ENCODE measurements around the gene PCDHGC4. TPM values are rescaled to one million over a fixed set of nuclear protein-coding genes. Genes with fewer than 3 reads are reported as not detected.

The PCDHGC4 gene
- total and polyA plus RNA-seq, 2 of the 13 experiments (the other 11 are each of a cell fraction or from before 2014, with no cell fraction given), result 0.07 TPM; not detected in 1

DNA sequence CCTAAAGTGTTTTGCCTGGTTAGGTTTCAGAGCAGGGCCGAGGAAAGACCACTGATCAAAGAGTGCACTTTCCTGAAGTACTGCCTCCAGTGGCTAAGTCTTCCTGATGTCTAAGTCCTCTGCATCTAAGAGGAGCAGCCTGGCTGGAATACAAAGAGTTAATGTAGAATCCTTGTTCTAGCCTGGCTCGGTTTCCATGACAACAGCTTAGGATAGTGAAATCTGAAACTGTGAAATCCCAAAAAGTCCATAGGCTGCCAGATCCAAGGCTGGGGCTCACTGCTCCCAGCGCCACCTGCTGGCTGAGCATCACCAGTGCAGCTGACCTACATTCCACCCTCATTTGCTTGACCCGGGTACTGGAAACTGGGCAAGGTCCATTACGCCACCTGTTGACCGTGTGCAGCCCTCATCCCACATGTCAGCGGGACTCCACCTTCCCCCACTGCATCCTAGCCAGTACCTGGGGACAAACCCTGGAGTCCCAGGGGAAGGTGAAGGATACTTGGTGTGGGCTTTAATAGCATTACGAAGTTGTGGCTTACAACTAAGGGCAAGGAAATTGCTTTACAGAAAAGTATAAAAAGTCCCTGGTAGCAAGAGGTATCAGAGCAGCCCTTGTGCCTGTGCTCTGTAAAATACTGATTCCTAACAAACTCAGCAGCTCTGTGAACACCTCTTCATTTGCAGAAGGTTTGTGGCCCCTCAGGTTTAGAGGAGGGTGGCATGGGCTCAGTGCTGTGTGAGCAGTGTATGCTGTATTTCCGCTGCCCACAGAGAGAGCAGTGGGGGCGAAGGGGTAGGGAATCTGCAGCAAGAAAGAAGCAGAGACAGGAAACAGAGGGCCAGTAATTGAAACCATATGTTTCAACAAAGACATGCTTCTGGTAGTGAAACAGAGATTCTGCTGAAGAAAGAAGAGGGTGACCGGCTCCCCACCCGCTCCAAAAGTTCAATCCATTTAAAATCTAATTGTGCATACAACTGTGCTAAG is 40.1 kb downstream of the PCDHGC4 start (continued):
- TF ChIP-seq, protein P1, sequence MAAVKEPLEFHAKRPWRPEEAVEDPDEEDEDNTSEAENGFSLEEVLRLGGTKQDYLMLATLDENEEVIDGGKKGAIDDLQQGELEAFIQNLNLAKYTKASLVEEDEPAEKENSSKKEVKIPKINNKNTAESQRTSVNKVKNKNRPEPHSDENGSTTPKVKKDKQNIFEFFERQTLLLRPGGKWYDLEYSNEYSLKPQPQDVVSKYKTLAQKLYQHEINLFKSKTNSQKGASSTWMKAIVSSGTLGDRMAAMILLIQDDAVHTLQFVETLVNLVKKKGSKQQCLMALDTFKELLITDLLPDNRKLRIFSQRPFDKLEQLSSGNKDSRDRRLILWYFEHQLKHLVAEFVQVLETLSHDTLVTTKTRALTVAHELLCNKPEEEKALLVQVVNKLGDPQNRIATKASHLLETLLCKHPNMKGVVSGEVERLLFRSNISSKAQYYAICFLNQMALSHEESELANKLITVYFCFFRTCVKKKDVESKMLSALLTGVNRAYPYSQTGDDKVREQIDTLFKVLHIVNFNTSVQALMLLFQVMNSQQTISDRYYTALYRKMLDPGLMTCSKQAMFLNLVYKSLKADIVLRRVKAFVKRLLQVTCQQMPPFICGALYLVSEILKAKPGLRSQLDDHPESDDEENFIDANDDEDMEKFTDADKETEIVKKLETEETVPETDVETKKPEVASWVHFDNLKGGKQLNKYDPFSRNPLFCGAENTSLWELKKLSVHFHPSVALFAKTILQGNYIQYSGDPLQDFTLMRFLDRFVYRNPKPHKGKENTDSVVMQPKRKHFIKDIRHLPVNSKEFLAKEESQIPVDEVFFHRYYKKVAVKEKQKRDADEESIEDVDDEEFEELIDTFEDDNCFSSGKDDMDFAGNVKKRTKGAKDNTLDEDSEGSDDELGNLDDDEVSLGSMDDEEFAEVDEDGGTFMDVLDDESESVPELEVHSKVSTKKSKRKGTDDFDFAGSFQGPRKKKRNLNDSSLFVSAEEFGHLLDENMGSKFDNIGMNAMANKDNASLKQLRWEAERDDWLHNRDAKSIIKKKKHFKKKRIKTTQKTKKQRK (IDR thresholded peaks at IDR 0.05; ENCODE audit: low read length), result no peak
- no peak for TF ChIP-seq NR2C2 (CRISPR knock-in tag; IDR thresholded peaks at IDR 0.05; ENCODE audit: borderline replicate concordance)
- no peak for TF ChIP-seq SOX13 (IDR thresholded peaks at IDR 0.05)
- TF ChIP-seq SOX13 (CRISPR knock-in tag; conservative IDR thresholded peaks at IDR 0.05 in 1 of 2, IDR thresholded peaks at IDR 0.05 in 1 of 2), result peak in 1 of 2 experiments; percentile 56; a peak in 2 of 4 replicates
- TF ChIP-seq ZNF251 (CRISPR knock-in tag; IDR thresholded peaks at IDR 0.05), result no peak
- TF ChIP-seq, protein P2, sequence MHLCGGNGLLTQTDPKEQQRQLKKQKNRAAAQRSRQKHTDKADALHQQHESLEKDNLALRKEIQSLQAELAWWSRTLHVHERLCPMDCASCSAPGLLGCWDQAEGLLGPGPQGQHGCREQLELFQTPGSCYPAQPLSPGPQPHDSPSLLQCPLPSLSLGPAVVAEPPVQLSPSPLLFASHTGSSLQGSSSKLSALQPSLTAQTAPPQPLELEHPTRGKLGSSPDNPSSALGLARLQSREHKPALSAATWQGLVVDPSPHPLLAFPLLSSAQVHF (CRISPR knock-in tag; IDR thresholded peaks at IDR 0.05), result no peak
- no peak for TF ChIP-seq ZNF777 (CRISPR knock-in tag; IDR thresholded peaks at IDR 0.05)
- TF ChIP-seq SRSF1 (optimal IDR thresholded peaks at IDR 0.05; ENCODE audit: low read depth, low read length), result no peak
- TF ChIP-seq AGO2 (optimal IDR thresholded peaks at IDR 0.05; ENCODE audit: low read depth, low read length), result no peak
- TF ChIP-seq, protein P3, sequence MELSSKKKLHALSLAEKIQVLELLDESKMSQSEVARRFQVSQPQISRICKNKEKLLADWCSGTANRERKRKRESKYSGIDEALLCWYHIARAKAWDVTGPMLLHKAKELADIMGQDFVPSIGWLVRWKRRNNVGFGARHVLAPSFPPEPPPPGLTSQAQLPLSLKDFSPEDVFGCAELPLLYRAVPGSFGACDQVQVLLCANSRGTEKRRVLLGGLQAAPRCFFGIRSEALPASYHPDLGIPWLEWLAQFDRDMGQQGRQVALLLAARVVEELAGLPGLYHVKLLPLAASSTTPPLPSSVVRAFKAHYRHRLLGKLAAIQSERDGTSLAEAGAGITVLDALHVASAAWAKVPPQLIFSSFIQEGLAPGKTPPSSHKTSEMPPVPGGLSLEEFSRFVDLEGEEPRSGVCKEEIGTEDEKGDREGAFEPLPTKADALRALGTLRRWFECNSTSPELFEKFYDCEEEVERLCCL (CRISPR knock-in tag; IDR thresholded peaks at IDR 0.05; ENCODE audit: borderline replicate concordance), result no peak
- no peak for TF ChIP-seq WIZ (CRISPR knock-in tag; IDR thresholded peaks at IDR 0.05)
- TF ChIP-seq RFX5 (IDR thresholded peaks at IDR 0.05; ENCODE audit: low read depth, low read length), result peak; percentile 78
- TF ChIP-seq, protein P4, sequence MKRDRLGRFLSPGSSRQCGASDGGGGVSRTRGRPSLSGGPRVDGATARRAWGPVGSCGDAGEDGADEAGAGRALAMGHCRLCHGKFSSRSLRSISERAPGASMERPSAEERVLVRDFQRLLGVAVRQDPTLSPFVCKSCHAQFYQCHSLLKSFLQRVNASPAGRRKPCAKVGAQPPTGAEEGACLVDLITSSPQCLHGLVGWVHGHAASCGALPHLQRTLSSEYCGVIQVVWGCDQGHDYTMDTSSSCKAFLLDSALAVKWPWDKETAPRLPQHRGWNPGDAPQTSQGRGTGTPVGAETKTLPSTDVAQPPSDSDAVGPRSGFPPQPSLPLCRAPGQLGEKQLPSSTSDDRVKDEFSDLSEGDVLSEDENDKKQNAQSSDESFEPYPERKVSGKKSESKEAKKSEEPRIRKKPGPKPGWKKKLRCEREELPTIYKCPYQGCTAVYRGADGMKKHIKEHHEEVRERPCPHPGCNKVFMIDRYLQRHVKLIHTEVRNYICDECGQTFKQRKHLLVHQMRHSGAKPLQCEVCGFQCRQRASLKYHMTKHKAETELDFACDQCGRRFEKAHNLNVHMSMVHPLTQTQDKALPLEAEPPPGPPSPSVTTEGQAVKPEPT (CRISPR knock-in tag; IDR thresholded peaks at IDR 0.05; ENCODE audit: low read depth), result no peak
- TF ChIP-seq NR3C1 (CRISPR knock-in tag; IDR thresholded peaks at IDR 0.05), result no peak
- TF ChIP-seq ZNF292 (CRISPR knock-in tag; IDR thresholded peaks at IDR 0.05; ENCODE audit: borderline replicate concordance, low read depth), result no peak
- 0 out of 2 replicates have a peak, but pooled peaks have one; percentile 38 for TF ChIP-seq ZFP1 (CRISPR knock-in tag; IDR thresholded peaks at IDR 0.05)
- peak; percentile 68; the same call in 1 of the 2 replicates for TF ChIP-seq TBX2 (CRISPR knock-in tag; IDR thresholded peaks at IDR 0.05; ENCODE audit: borderline replicate concordance)
- peak; percentile 60; the same call in 1 of the 2 replicates for TF ChIP-seq POGZ (CRISPR knock-in tag; IDR thresholded peaks at IDR 0.05)
- TF ChIP-seq, protein P5, sequence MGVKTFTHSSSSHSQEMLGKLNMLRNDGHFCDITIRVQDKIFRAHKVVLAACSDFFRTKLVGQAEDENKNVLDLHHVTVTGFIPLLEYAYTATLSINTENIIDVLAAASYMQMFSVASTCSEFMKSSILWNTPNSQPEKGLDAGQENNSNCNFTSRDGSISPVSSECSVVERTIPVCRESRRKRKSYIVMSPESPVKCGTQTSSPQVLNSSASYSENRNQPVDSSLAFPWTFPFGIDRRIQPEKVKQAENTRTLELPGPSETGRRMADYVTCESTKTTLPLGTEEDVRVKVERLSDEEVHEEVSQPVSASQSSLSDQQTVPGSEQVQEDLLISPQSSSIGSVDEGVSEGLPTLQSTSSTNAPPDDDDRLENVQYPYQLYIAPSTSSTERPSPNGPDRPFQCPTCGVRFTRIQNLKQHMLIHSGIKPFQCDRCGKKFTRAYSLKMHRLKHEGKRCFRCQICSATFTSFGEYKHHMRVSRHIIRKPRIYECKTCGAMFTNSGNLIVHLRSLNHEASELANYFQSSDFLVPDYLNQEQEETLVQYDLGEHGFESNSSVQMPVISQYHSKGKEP (CRISPR knock-in tag; IDR thresholded peaks at IDR 0.05), result no peak
- no peak for TF ChIP-seq ZNF326 (CRISPR knock-in tag; IDR thresholded peaks at IDR 0.05; ENCODE audit: borderline replicate concordance)

All from HepG2 (cell line).